Endothelial cell of umbilical vein (primary cell): ENCODE data around the gene ABCA3. TPM values are rescaled to one million over a fixed set of nuclear protein-coding genes. Genes with fewer than 3 reads are reported as not detected.

ENCODE experiments used
- BruUV-seq: library from RNA; stranded (reverse); fragments of 400-500 nt; replicated peaks from 2 replicates; lab custom pipeline; 2021; lab: Mats Ljungman, UMichigan
- CTCF ChIA-PET: fragments of 300-600, 350-600 bp; sonication (Branson Sonifier 250); formaldehyde crosslinking; loops from one replicate; lab custom pipeline; 2021; ENCODE audit warnings: antibody characterized with exemption, inconsistent platforms; lab: Charles Lee
- POLR2A ChIA-PET: fragments of 300-600, 350-600 bp; sonication (Branson Sonifier 250); formaldehyde crosslinking; loops from one replicate; lab custom pipeline; 2021; ENCODE audit warnings: antibody characterized with exemption, inconsistent platforms; lab: Charles Lee
- DNase-seq: peaks from one replicate; pipeline ENCODE4 v3.0.0-alpha.2; 2011; ENCODE audit warnings: low read depth, low spot score
- FAIRE-seq: peaks from 2 replicates; lab custom pipeline; 2011; peaks lifted over from hg19 to GRCh38; lab: Jason Lieb, UNC
- H2AFZ ChIP-seq: 2 replicates; pipeline ENCODE4 v1.6.0; 2012; ENCODE audit warnings: low read depth, low read length, control low read depth, inconsistent platforms
- H3K27ac ChIP-seq: 2 replicates; pipeline ENCODE4 v1.5.1; 2011; ENCODE audit warnings: low read depth, mild to moderate bottlenecking, control low read depth, low read length, moderate library complexity; ENCODE audit not compliant: insufficient read depth
- H3K27me3 ChIP-seq, 2 experiments: 2 replicates each; pipeline versions ENCODE4 v1.6.0 to v1.6.1; 2011; ENCODE audit warnings: low read length in 2 of 2, mixed read lengths in 1 of 2; ENCODE audit not compliant: control insufficient read depth in 2 of 2, insufficient read depth in 2 of 2
- H3K36me3 ChIP-seq, 2 experiments: 2 replicates in 1 of 2; 3 replicates in 1 of 2; pipeline ENCODE4 v1.5.1; 2011; ENCODE audit warnings: low read length in 2 of 2, mild to moderate bottlenecking in 1 of 2, moderate library complexity in 1 of 2; ENCODE audit not compliant: control insufficient read depth in 2 of 2, insufficient read depth in 2 of 2; ENCODE audit errors: extremely low read depth in 1 of 2
- H3K4me1 ChIP-seq: 3 replicates; pipeline ENCODE4 v1.5.1; 2011; ENCODE audit warnings: mild to moderate bottlenecking, low read length; ENCODE audit not compliant: control insufficient read depth, insufficient read depth; ENCODE audit errors: extremely low read depth
- H3K4me2 ChIP-seq: 2 replicates; pipeline ENCODE4 v1.6.1; 2011; ENCODE audit warnings: low read length, control low read depth, mixed read lengths; ENCODE audit not compliant: insufficient read depth
- H3K4me3 ChIP-seq, 3 experiments: fragments of 200-600 bp in 1 of 3; sonication (generic), shearing (Covaris generic) in 1 of 3; replicated peaks in 1 of 3; 2 replicates each; pipeline ENCODE4 v1.5.1; 2011 to 2016; ENCODE audit warnings: control low read depth in 3 of 3, low read length in 3 of 3, mild to moderate bottlenecking in 2 of 3, inconsistent platforms in 1 of 3, low read depth in 1 of 3, moderate library complexity in 1 of 3; ENCODE audit not compliant: insufficient read depth in 1 of 3
- H3K79me2 ChIP-seq: 2 replicates; pipeline ENCODE4 v1.6.0; 2012; ENCODE audit warnings: low read length, inconsistent platforms; ENCODE audit not compliant: control insufficient read depth, insufficient read depth
- H3K9ac ChIP-seq: replicated peaks from 2 replicates; pipeline ENCODE3; 2011; ENCODE audit warnings: low read length, control low read depth; ENCODE audit not compliant: insufficient read depth; ENCODE audit errors: extremely low read depth
- H3K9me1 ChIP-seq: replicated peaks from 3 replicates; pipeline ENCODE4 v1.6.0; 2011; ENCODE audit warnings: mild to moderate bottlenecking, low read length; ENCODE audit not compliant: control insufficient read depth, insufficient read depth; ENCODE audit errors: extremely low read depth
- H3K9me3 ChIP-seq: replicated peaks from 2 replicates; pipeline ENCODE4 v1.5.1; 2012; ENCODE audit warnings: low read length, inconsistent platforms; ENCODE audit not compliant: control insufficient read depth, insufficient read depth
- H4K20me1 ChIP-seq: replicated peaks from 2 replicates; pipeline ENCODE3; 2011; ENCODE audit warnings: mild to moderate bottlenecking, low read length; ENCODE audit not compliant: control insufficient read depth, insufficient read depth; ENCODE audit errors: extremely low read depth
- EZH2 ChIP-seq: IDR thresholded peaks from 2 replicates; pipeline ENCODE4 v1.6.1; 2012; ENCODE audit warnings: borderline replicate concordance, low read depth, mild to moderate bottlenecking, moderate library complexity, low read length, inconsistent platforms; ENCODE audit not compliant: severe bottlenecking
- FOS ChIP-seq: IDR thresholded peaks from 2 replicates; pipeline ENCODE4 v1.6.1; 2011; ENCODE audit warnings: mild to moderate bottlenecking, low read length, moderate library complexity, borderline replicate concordance; ENCODE audit not compliant: insufficient read depth
- GATA2 ChIP-seq: IDR thresholded peaks from 2 replicates; pipeline ENCODE4 v1.7.0; 2011; ENCODE audit warnings: low read depth, mild to moderate bottlenecking, moderate library complexity, mixed read lengths, low read length; ENCODE audit not compliant: insufficient read length, insufficient read depth
- JUN ChIP-seq: IDR thresholded peaks from 2 replicates; pipeline ENCODE4 v1.6.1; 2011; ENCODE audit warnings: borderline replicate concordance, low read depth; ENCODE audit not compliant: insufficient read length, insufficient read depth
- MYC ChIP-seq: IDR thresholded peaks from one replicate; pipeline ENCODE4 v1.6.1; 2011; ENCODE audit warnings: mild to moderate bottlenecking, low read depth, low read length
- POLR2A ChIP-seq: IDR thresholded peaks from 2 replicates; pipeline ENCODE4 v1.6.1; 2012; ENCODE audit warnings: low read depth, mild to moderate bottlenecking, control low read depth, low read length
- POLR2AphosphoS5 ChIP-seq: IDR thresholded peaks from 2 replicates; pipeline ENCODE4 v1.6.1; 2012; ENCODE audit warnings: low read depth, mild to moderate bottlenecking, control low read depth, low read length, moderate library complexity; ENCODE audit not compliant: insufficient read depth
- dilution Hi-C: fragments of 300-500 bp; cut with MboI; formaldehyde crosslinking; loops from one replicate; pipeline ENCODE4 v1.15.0; 2019; ENCODE audit warnings: low sequenced_read_pairs; ENCODE audit not compliant: extremely low pct_ligation_motif_present
- intact Hi-C: fragments of 100-400 bp; cut with micrococcal nuclease; formaldehyde crosslinking; loops from one replicate; pipeline ENCODE4 v1.10.0; 2022
- polyA plus RNA-seq, 4 experiments: library from polyadenylated mRNA; depleted of rRNA in 3 of 4; stranded (reverse) in 3 of 4; unstranded in 1 of 4; fragments of >200 nt; gene quantifications; 2 replicates each; pipeline versions ENCODE4 v1.2.1 to v1.2.3, GENCODE V29; 2011 to 2012; ENCODE audit warnings: missing spikeins in 1 of 4
- total RNA-seq: library from RNA; stranded (reverse); gene quantifications from 2 replicates; pipeline ENCODE4 v1.2.3, GENCODE V29; 2021
- TF ChIP-seq, protein P1 (sequence below): IDR thresholded peaks from 2 replicates; pipeline ENCODE4 v1.6.1; 2011; ENCODE audit not compliant: insufficient read depth, insufficient read length
- TF ChIP-seq, protein P2 (sequence below), 2 donors: IDR thresholded peaks; 1 replicate in 1 of 2; 2 replicates in 1 of 2; pipeline ENCODE4 v1.5.1; 2011; ENCODE audit warnings: low read length in 2 of 2, mild to moderate bottlenecking in 2 of 2, moderate library complexity in 2 of 2, control low read depth in 1 of 2, inconsistent platforms in 1 of 2, low read depth in 1 of 2; ENCODE audit not compliant: insufficient read depth in 1 of 2; ENCODE audit errors: extremely low read depth in 1 of 2

The ABCA3 gene
- total and polyA plus RNA-seq, 2 donors (not counting 3 experiments of a cell fraction or from before 2014, with no cell fraction given): 13.5 to 36.0 TPM

DNA sequence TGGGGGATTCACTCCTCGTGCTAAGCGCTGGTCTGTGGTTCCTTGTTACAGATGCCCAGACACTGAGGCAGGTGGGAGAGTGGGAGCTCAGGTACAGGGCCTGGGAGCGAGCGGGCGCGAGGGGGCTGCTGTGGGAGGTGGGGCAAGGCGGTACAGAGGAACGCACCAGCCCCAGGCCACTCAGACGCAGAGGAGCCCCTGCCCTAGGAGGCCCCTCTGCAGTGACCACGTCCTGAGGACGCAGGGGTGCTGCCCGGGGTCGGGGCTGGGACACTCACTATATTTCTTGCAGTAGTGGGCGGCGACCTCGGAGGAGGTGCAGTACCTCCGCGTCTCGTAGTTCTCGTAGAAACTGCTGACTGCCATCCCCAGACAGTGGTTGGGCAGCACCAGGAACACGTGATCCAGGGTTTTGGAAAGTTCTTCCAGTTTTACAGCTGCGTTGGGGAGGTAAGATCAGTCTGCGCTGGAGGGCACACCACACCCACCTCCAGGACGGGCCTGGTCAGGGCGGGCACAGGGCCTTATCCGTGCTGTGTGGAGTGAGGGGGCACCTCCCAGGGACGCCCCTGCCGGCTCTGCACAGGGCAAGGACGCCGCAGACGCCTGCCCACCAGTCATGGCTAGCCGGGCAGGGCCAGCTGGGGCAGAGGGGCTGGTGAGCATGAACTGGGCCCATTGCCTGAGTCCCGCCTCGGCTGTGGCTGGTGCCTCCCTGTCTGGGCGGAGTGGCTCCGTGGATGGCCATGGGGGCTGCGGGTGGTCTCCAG, 56.3 kb downstream of the ABCA3 start:
- no peak overlapping the region for H3K4me2 ChIP-seq
- no peaks in the 10 kb centered on the region for H3K4me1 ChIP-seq
- dilution Hi-C loops: no loop called here
- H3K4me3 ChIP-seq: no peak overlapping the region
- intact Hi-C loops: no loop called here
- no peak for DNase-seq
- H3K27me3 ChIP-seq: no peaks in the 10 kb centered on the region
- no peaks in the 10 kb centered on the region for H4K20me1 ChIP-seq
- peaks cover 0 to 14% of the 10 kb centered on the region in 2 experiments for H3K36me3 ChIP-seq
- ChIA-PET CTCF (no interaction called here), POLR2A (no interaction called here)
- no peak for TF ChIP-seq EZH2
- TF ChIP-seq, protein P1, sequence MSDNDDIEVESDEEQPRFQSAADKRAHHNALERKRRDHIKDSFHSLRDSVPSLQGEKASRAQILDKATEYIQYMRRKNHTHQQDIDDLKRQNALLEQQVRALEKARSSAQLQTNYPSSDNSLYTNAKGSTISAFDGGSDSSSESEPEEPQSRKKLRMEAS: no peak
- no peak for TF ChIP-seq JUN
- no peak for TF ChIP-seq FOS
- no peak for TF ChIP-seq GATA2
- TF ChIP-seq POLR2A: no peak
- TF ChIP-seq MYC: no peak
- TF ChIP-seq, protein P2, sequence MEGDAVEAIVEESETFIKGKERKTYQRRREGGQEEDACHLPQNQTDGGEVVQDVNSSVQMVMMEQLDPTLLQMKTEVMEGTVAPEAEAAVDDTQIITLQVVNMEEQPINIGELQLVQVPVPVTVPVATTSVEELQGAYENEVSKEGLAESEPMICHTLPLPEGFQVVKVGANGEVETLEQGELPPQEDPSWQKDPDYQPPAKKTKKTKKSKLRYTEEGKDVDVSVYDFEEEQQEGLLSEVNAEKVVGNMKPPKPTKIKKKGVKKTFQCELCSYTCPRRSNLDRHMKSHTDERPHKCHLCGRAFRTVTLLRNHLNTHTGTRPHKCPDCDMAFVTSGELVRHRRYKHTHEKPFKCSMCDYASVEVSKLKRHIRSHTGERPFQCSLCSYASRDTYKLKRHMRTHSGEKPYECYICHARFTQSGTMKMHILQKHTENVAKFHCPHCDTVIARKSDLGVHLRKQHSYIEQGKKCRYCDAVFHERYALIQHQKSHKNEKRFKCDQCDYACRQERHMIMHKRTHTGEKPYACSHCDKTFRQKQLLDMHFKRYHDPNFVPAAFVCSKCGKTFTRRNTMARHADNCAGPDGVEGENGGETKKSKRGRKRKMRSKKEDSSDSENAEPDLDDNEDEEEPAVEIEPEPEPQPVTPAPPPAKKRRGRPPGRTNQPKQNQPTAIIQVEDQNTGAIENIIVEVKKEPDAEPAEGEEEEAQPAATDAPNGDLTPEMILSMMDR (IDR thresholded peaks at IDR 0.05; ENCODE audit: extremely low read depth in 1 of 2, insufficient read depth in 1 of 2, low read depth in 1 of 2, low read length in 2 of 2): no peak
- TF ChIP-seq POLR2AphosphoS5: no peak
- H2AFZ ChIP-seq: no peak overlapping the region
- H3K79me2 ChIP-seq: no peaks in the 10 kb centered on the region
- no peak overlapping the region for H3K9ac ChIP-seq
- no peaks in the 10 kb centered on the region for H3K9me3 ChIP-seq
- FAIRE-seq: no peak
- no peak overlapping the region for H3K27ac ChIP-seq
- no peaks in the 10 kb centered on the region for H3K9me1 ChIP-seq
- BruUV-seq: no TSS peak
